Urinary bladder (tissue), 4 donors: ENCODE data around the gene ATL2. TPM values are rescaled to one million over a fixed set of nuclear protein-coding genes. Genes with fewer than 3 reads are reported as not detected.
"Not testable (repeated sequence)": the region's sequence is repeated elsewhere in the genome, so short reads cannot be mapped to it uniquely, and the experiment has no call there.

Source experiments
- DNase-seq: peaks from one replicate; pipeline ENCODE4 v3.0.0-alpha.2; 2015; ENCODE audit errors: extremely low spot score
- H3K27ac ChIP-seq: one replicate; pipeline ENCODE4 v1.5.1; 2013; ENCODE audit warnings: low read depth, mild to moderate bottlenecking, moderate library complexity
- H3K36me3 ChIP-seq: one replicate; pipeline ENCODE4 v1.6.1; 2013; ENCODE audit warnings: mild to moderate bottlenecking, moderate library complexity; ENCODE audit not compliant: insufficient read depth
- H3K4me1 ChIP-seq: one replicate; pipeline ENCODE4 v1.6.1; 2013; ENCODE audit warnings: mild to moderate bottlenecking, moderate library complexity; ENCODE audit not compliant: insufficient read depth
- H3K4me3 ChIP-seq: one replicate; pipeline ENCODE4 v1.5.1; 2013; ENCODE audit warnings: low read depth, low read length
- WGBS: extraction: QIAGEN DNeasy Blood & Tissue Kit; methylation state at CpG from one replicate; pipeline ENCODE4 v1.1.7; 2013; 5-methylcytosine and 5-hydroxymethylcytosine counted together
- polyA plus RNA-seq: library from polyadenylated mRNA; stranded (reverse); fragments of 200-250 nt; gene quantifications from one replicate; pipeline ENCODE4 v1.2.3, GENCODE V29; 2013
- total RNA-seq: library from RNA; depleted of rRNA; stranded (reverse); fragments of >200 nt; gene quantifications from one replicate; pipeline ENCODE4 v1.2.3, GENCODE V29; 2014
- donor health status: healthy with polysubstance abuse.
- donor health status: healthy.

The ATL2 gene
- total and polyA plus RNA-seq, 2 donors, result 72.7 to 103 TPM

GRCh38 chr2:38336621-38337020, 40.5 kb downstream of the ATL2 start:
- no peaks in the 10 kb centered on the region for H3K36me3 ChIP-seq
- H3K27ac ChIP-seq, result no peak overlapping the region
- no peak for DNase-seq
- H3K4me3 ChIP-seq, result no peak overlapping the region
- 94% methylated on average over 6 of the region's 6 CpGs for WGBS
- H3K4me1 ChIP-seq, result no peaks in the 10 kb centered on the region

- WGBS, result 97% methylated on average over 7 of the region's 7 CpGs
- no peak overlapping the region for H3K27ac ChIP-seq
- DNase-seq, result no peak
- no peaks in the 10 kb centered on the region for H3K4me1 ChIP-seq
- no peaks in the 10 kb centered on the region for H3K36me3 ChIP-seq
- no peak overlapping the region for H3K4me3 ChIP-seq
These were observed 46.3 kb downstream of the ATL2 start for GRCh38 chr2:38330754-38331153.

GRCh38 chr2:38327580-38327979, 49.5 kb downstream of the ATL2 start:
- no peak overlapping the region for H3K4me3 ChIP-seq
- no peaks in the 10 kb centered on the region for H3K36me3 ChIP-seq
- H3K4me1 ChIP-seq, result no peaks in the 10 kb centered on the region
- 97% methylated on average over 9 of the region's 9 CpGs for WGBS
- no peak overlapping the region for H3K27ac ChIP-seq
- DNase-seq, result no peak

GRCh38 chr2:38323623-38324022, 53.5 kb downstream of the ATL2 start:
- 89% methylated on average over 6 of the region's 6 CpGs for WGBS
- no peaks in the 10 kb centered on the region for H3K36me3 ChIP-seq
- H3K4me3 ChIP-seq, result no peak overlapping the region
- no peaks in the 10 kb centered on the region for H3K4me1 ChIP-seq
- no peak for DNase-seq
- H3K27ac ChIP-seq, result no peak overlapping the region

GRCh38 chr2:38322224-38322914, 54.7 kb downstream of the ATL2 start:
- no peak overlapping the region for H3K4me3 ChIP-seq
- DNase-seq, result no peak
- H3K36me3 ChIP-seq, result peaks cover 1% of the 10 kb centered on the region
- no peaks in the 10 kb centered on the region for H3K4me1 ChIP-seq
- no peak overlapping the region for H3K27ac ChIP-seq

- not testable (repeated sequence) for H3K4me3 ChIP-seq, H3K27ac ChIP-seq, DNase-seq, H3K36me3 ChIP-seq, H3K4me1 ChIP-seq
- WGBS, result 90% methylated on average over 5 of the region's 5 CpGs
These were observed 57.8 kb downstream of the ATL2 start for GRCh38 chr2:38319240-38319639.

GRCh38 chr2:38317725-38318124, 59.3 kb downstream of the ATL2 start:
- H3K4me3 ChIP-seq, result no peak overlapping the region
- H3K27ac ChIP-seq, result no peak overlapping the region
- DNase-seq, result no peak
- H3K36me3 ChIP-seq, result peaks cover 1% of the 10 kb centered on the region
- no peaks in the 10 kb centered on the region for H3K4me1 ChIP-seq

GRCh38 chr2:38315707-38316333, 61.3 kb downstream of the ATL2 start:
- Histone ChIP-seq H3K4me1 (no peaks in the 10 kb centered on the region), H3K27ac (no peak overlapping the region), H3K4me3 (no peak overlapping the region), H3K36me3 (peaks cover 5% of the 10 kb centered on the region)
- no peak for DNase-seq
- WGBS, result 56% methylated on average over 2 of the region's 2 CpGs

GRCh38 chr2:38308821-38309220, 68.3 kb downstream of the ATL2 start:
- H3K4me1 ChIP-seq, result no peaks in the 10 kb centered on the region
- no peak for DNase-seq
- 67% methylated on average over 1 of the region's 1 CpG for WGBS
- H3K36me3 ChIP-seq, result peaks cover 9% of the 10 kb centered on the region
- H3K27ac ChIP-seq, result no peak overlapping the region
- no peak overlapping the region for H3K4me3 ChIP-seq

GRCh38 chr2:38301969-38302702, 74.9 kb downstream of the ATL2 start:
- H3K4me3 ChIP-seq, result no peak overlapping the region
- H3K36me3 ChIP-seq, result peaks cover 6% of the 10 kb centered on the region
- H3K27ac ChIP-seq, result no peak overlapping the region
- no peaks in the 10 kb centered on the region for H3K4me1 ChIP-seq
- no peak for DNase-seq
- WGBS, result 94% methylated on average over 3 of the region's 3 CpGs

GRCh38 chr2:38301340-38301968, 75.6 kb downstream of the ATL2 start:
- Histone ChIP-seq H3K27ac (no peak overlapping the region), H3K4me3 (no peak overlapping the region)
- WGBS, result 76% methylated on average over 3 of the region's 3 CpGs

GRCh38 chr2:38298539-38298938, 78.5 kb downstream of the ATL2 start:
- peaks cover 9% of the 10 kb centered on the region for H3K36me3 ChIP-seq
- no peak for DNase-seq

More at GRCh38 chr2:38301340-38301968, 75.6 kb downstream of the ATL2 start:
- Histone ChIP-seq H3K36me3 (peaks cover 5% of the 10 kb centered on the region), H3K4me1 (no peaks in the 10 kb centered on the region)
- DNase-seq, result no peak

GRCh38 chr2:38296197-38296780, 80.8 kb downstream of the ATL2 start:
- 91% methylated on average over 7 of the region's 7 CpGs for WGBS

More at GRCh38 chr2:38298539-38298938, 78.5 kb downstream of the ATL2 start:
- no peak overlapping the region for H3K27ac ChIP-seq
- H3K4me1 ChIP-seq, result no peaks in the 10 kb centered on the region
- no peak overlapping the region for H3K4me3 ChIP-seq
- WGBS, result 76% methylated on average over 2 of the region's 2 CpGs

More at GRCh38 chr2:38296197-38296780, 80.8 kb downstream of the ATL2 start:
- Histone ChIP-seq H3K4me1 (no peaks in the 10 kb centered on the region), H3K4me3 (no peak overlapping the region), H3K36me3 (peaks cover 6% of the 10 kb centered on the region), H3K27ac (no peak overlapping the region)
- DNase-seq, result no peak
